Fibroblast of mammary gland (primary cell): ENCODE results near the gene PCK2.

Experiments
- DNase-seq: peaks from one replicate; pipeline ENCODE4 v3.0.0-alpha.2; 2010; ENCODE audit warnings: low read depth
- H3K4me3 ChIP-seq: 2 replicates; pipeline ENCODE4 v1.5.1; 2011; ENCODE audit warnings: low read depth, mild to moderate bottlenecking, low read length, moderate library complexity; ENCODE audit not compliant: control insufficient read depth
- TF ChIP-seq, protein P1 (sequence below): conservative IDR thresholded peaks from 2 replicates; pipeline ENCODE4 v1.5.1; 2011; ENCODE audit warnings: low read depth, low read length, inconsistent platforms; ENCODE audit not compliant: control insufficient read depth, insufficient read depth

The PCK2 gene

GRCh38 chr14:24084440-24084839 is 9.7 kb upstream of the PCK2 start:
- TF ChIP-seq, protein P1, sequence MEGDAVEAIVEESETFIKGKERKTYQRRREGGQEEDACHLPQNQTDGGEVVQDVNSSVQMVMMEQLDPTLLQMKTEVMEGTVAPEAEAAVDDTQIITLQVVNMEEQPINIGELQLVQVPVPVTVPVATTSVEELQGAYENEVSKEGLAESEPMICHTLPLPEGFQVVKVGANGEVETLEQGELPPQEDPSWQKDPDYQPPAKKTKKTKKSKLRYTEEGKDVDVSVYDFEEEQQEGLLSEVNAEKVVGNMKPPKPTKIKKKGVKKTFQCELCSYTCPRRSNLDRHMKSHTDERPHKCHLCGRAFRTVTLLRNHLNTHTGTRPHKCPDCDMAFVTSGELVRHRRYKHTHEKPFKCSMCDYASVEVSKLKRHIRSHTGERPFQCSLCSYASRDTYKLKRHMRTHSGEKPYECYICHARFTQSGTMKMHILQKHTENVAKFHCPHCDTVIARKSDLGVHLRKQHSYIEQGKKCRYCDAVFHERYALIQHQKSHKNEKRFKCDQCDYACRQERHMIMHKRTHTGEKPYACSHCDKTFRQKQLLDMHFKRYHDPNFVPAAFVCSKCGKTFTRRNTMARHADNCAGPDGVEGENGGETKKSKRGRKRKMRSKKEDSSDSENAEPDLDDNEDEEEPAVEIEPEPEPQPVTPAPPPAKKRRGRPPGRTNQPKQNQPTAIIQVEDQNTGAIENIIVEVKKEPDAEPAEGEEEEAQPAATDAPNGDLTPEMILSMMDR = no peak
- no peak for DNase-seq
- H3K4me3 ChIP-seq = no peak overlapping the region

- TF ChIP-seq, protein P1 = no peak
- no peak overlapping the region for H3K4me3 ChIP-seq
- no peak for DNase-seq
Measured at GRCh38 chr14:24085215-24085614, 8.9 kb upstream of the PCK2 start.

DNA sequence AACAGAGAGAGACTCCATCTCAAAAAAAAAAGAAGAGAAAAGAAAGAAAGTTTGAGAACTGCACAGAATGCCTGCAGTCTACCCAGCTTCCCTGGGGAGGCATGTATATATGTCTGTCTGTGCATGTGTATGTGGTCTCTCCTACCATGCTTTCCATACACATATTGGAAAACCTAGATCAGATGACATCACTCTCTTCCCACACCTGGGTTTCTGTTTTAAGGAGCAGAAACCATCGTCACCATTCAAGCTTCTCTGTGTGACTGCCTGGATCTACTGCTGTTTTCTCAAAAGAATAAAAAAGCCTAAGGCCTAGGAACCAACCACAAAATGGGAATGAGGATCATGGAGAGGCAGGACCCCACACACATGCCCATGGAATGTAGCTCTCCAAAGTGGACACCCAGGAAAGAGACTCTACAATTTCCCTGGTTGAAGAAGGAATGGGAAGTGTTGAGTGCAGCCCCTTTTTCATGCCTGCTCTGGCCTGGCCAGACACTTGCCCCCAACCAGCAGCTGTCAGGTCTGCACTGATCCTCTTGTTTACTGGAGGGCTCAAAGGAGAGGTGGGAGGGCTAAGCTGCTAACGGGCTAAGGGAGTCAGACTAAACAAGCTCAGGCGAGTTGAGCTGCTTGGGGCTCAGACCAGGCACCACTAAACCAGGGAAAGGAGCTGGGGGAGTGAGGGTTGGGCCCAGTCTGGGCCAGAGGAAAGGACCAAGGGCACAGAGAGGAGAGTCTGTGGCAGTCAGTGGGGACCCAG is 7.7 kb upstream of the PCK2 start:
- TF ChIP-seq, protein P1 = no peak
- DNase-seq = no peak
- no peak overlapping the region for H3K4me3 ChIP-seq

GRCh38 chr14:24087004-24087403 is 7.1 kb upstream of the PCK2 start:
- TF ChIP-seq, protein P1 = no peak
- no peak overlapping the region for H3K4me3 ChIP-seq
- DNase-seq = no peak

DNA sequence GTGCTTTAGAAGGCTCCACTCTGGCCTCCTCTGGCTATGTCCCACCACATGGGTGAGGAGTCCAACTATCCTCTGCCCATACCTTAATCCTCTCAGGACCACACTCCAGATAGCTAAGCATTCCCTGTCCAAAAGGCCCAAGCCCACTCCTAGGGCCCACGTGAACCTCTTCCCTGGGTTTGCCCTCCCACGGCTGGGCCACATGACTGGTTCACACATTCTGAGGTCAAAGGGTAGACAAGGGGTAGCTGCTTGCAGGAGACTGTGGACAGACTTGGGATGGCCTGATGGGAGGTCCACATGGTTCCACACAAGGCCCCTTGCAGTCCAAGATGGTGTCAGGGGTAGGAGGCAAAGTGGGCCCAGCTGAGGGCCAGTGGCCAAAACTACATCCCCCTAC is 6.0 kb upstream of the PCK2 start:
- TF ChIP-seq, protein P1 = no peak
- H3K4me3 ChIP-seq = no peak overlapping the region
- no peak for DNase-seq

DNA sequence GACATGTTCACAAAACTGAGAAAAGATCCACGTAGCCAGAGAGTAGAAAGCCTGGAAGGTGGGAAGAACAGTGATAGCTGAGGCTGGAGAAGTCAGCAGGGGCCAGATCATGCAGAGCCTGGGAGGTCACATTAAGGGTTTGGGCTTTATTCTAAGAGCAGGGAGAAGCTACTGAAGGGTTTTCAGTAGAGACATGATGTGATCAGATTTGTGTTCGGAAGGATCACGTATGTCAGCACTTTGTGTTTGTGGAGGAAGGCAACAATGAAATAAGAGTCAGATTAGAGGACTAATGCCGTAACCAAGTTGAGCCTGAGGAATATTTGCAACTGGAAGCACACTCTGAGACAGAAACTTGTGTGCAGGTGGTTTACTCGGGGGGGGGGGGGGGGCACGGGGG is 4.2 kb upstream of the PCK2 start:
- TF ChIP-seq, protein P1 = no peak
- DNase-seq = no peak
- H3K4me3 ChIP-seq = no peak overlapping the region
